ENCODE data around the gene LIMA1. TPM values are rescaled to one million over a fixed set of nuclear protein-coding genes. Genes with fewer than 3 reads are reported as not detected.

The LIMA1 gene
- total and polyA plus RNA-seq, 9 of the 15 experiments (the other 6 are each of a cell fraction or from before 2014, with no cell fraction given) = 20.2 to 37.8 (median 27.3) TPM

GRCh38 chr12:50246873-50247612, 36.3 kb downstream of the LIMA1 start (continued):
- no peak for TF ChIP-seq ZNF449 (CRISPR knock-in tag; IDR thresholded peaks at IDR 0.05)
- TF ChIP-seq IRF1 (CRISPR knock-in tag; IDR thresholded peaks at IDR 0.05; ENCODE audit: borderline replicate concordance) = no peak
- TF ChIP-seq ZNF217 (CRISPR knock-in tag; IDR thresholded peaks at IDR 0.05) = no peak
- TF ChIP-seq CCNT2 (IDR thresholded peaks at IDR 0.05; ENCODE audit: borderline replicate concordance, extremely low read depth, insufficient read length, low read depth, low read length) = no peak
- TF ChIP-seq MGA (IDR thresholded peaks at IDR 0.05) = no peak
- no peak for TF ChIP-seq GTF2B (IDR thresholded peaks at IDR 0.05; ENCODE audit: extremely low read depth, insufficient read length)
- no peak for TF ChIP-seq CREB3 (tag; conservative IDR thresholded peaks at IDR 0.05; ENCODE audit: low read depth)
- TF ChIP-seq ZNF436 (CRISPR knock-in tag; IDR thresholded peaks at IDR 0.05) = no peak
